HepG2 (cell line): ENCODE results near the gene GJD4. TPM values are rescaled to one million over a fixed set of nuclear protein-coding genes. Genes with fewer than 3 reads are reported as not detected.

Source experiments
- ASH2L ChIP-seq: fragments of 300-600, 200-600 bp; sonication (generic); IDR thresholded peaks from 2 replicates; pipeline ENCODE4 v1.7.0; 2017; ENCODE audit warnings: low read depth, mild to moderate bottlenecking, moderate library complexity, mixed read lengths, low read length; ENCODE audit not compliant: insufficient read length
- CENPT ChIP-seq: sonication (generic); formaldehyde crosslinking; IDR thresholded peaks from 2 replicates; pipeline ENCODE4 v1.8.0; 2022; ENCODE audit warnings: low read depth, mild to moderate bottlenecking, moderate library complexity, missing genetic modification reagents
- DPF2 ChIP-seq: sonication (generic); formaldehyde crosslinking; IDR thresholded peaks from 2 replicates; pipeline ENCODE4 v1.4.0; 2020; ENCODE audit warnings: mild to moderate bottlenecking, low read depth, missing genetic modification reagents, borderline replicate concordance
- EEA1 ChIP-seq: sonication (generic); formaldehyde crosslinking; IDR thresholded peaks from 2 replicates; pipeline ENCODE4 v1.5.1; 2020; ENCODE audit warnings: mild to moderate bottlenecking, missing genetic modification reagents, borderline replicate concordance
- FOXA1 ChIP-seq, 2 experiments: fragments of 450-650 bp in 1 of 2; sonication (generic) in 1 of 2; formaldehyde crosslinking in 1 of 2; IDR thresholded peaks; 2 replicates each; pipeline versions ENCODE4 v1.4.0 to v1.6.1; 2016 to 2020; ENCODE audit warnings: missing genetic modification reagents in 1 of 2
- GTF2F1 ChIP-seq: fragments of 150-350 bp; IDR thresholded peaks from 2 replicates; pipeline ENCODE4 v1.6.1; 2014; ENCODE audit warnings: low read length
- HMGXB4 ChIP-seq, 2 experiments: sonication (generic) in 1 of 2; formaldehyde crosslinking in 1 of 2; IDR thresholded peaks; 2 replicates each; pipeline versions ENCODE4 v1.4.0 to v1.6.1; 2018 to 2020; ENCODE audit warnings: missing genetic modification reagents in 2 of 2, borderline replicate concordance in 1 of 2, low read depth in 1 of 2, mild to moderate bottlenecking in 1 of 2, missing biosample characterization in 1 of 2
- MXI1 ChIP-seq: IDR thresholded peaks from 3 replicates; pipeline ENCODE4 v1.6.1; 2012; ENCODE audit warnings: low read depth, low read length, inconsistent platforms, borderline replicate concordance
- NR2F2 ChIP-seq: IDR thresholded peaks from 2 replicates; pipeline ENCODE4 v1.6.1; 2012; ENCODE audit warnings: low read depth, inconsistent platforms, borderline replicate concordance
- SIN3A ChIP-seq: IDR thresholded peaks from 2 replicates; pipeline ENCODE4 v1.6.1; 2011; ENCODE audit warnings: low read depth, mild to moderate bottlenecking, control low read depth, low read length, borderline replicate concordance
- SKIL ChIP-seq: sonication (generic); formaldehyde crosslinking; IDR thresholded peaks from 2 replicates; pipeline ENCODE4 v1.8.0; 2022; ENCODE audit warnings: missing genetic modification reagents, mild to moderate bottlenecking, moderate library complexity, borderline replicate concordance
- SOX5 ChIP-seq: IDR thresholded peaks from 2 replicates; pipeline ENCODE4 v1.6.1; 2016; ENCODE audit warnings: borderline replicate concordance
- TP53 ChIP-seq: sonication (generic); formaldehyde crosslinking; conservative IDR thresholded peaks from 2 replicates; pipeline ENCODE4 v1.4.0; 2020; ENCODE audit warnings: missing genetic modification reagents
- ZNF30 ChIP-seq: sonication (generic); formaldehyde crosslinking; IDR thresholded peaks from 2 replicates; pipeline ENCODE4 v1.5.0; 2020; ENCODE audit warnings: mild to moderate bottlenecking, missing genetic modification reagents
- ZNF414 ChIP-seq: sonication (generic); formaldehyde crosslinking; IDR thresholded peaks from 2 replicates; pipeline ENCODE4 v1.5.0; 2020; ENCODE audit warnings: missing genetic modification reagents
- ZNF503 ChIP-seq: sonication (generic); formaldehyde crosslinking; IDR thresholded peaks from 2 replicates; pipeline ENCODE4 v1.4.0; 2020; ENCODE audit warnings: missing genetic modification reagents
- ZNF510 ChIP-seq: sonication (generic); formaldehyde crosslinking; IDR thresholded peaks from 2 replicates; pipeline ENCODE4 v1.4.0; 2020; ENCODE audit warnings: low read depth, mild to moderate bottlenecking, missing genetic modification reagents
- ZNF512 ChIP-seq: sonication (generic); formaldehyde crosslinking; IDR thresholded peaks from 2 replicates; pipeline ENCODE4 v1.4.0; 2020; ENCODE audit warnings: mild to moderate bottlenecking, missing genetic modification reagents
- ZNF598 ChIP-seq: sonication (generic); formaldehyde crosslinking; IDR thresholded peaks from 2 replicates; pipeline ENCODE4 v1.5.1; 2020; ENCODE audit warnings: mild to moderate bottlenecking, missing genetic modification reagents, borderline replicate concordance
- ZNF674 ChIP-seq: sonication (generic); formaldehyde crosslinking; IDR thresholded peaks from 2 replicates; pipeline ENCODE4 v1.5.0; 2020; ENCODE audit warnings: low read depth, mild to moderate bottlenecking, missing genetic modification reagents
- polyA plus RNA-seq, 8 experiments: library from polyadenylated mRNA; depleted of rRNA in 3 of 8; stranded (reverse) in 7 of 8; unstranded in 1 of 8; fragments of >200 nt; fragmentation: Illumina TruSeq in 4 of 8; extraction: Trizol in 4 of 8; gene quantifications; 2 replicates each; pipeline versions ENCODE4 v1.2.1 to v1.2.3, GENCODE V29; 2011 to 2016; ENCODE audit warnings: low read depth in 4 of 8, missing spikeins in 1 of 8, mixed read lengths in 1 of 8; ENCODE audit not compliant: insufficient read depth in 1 of 8
- total RNA-seq, 5 experiments: library from RNA; depleted of rRNA; stranded (reverse); fragments of >200 nt; fragmentation: Illumina TruSeq; extraction: Trizol; gene quantifications; 2 replicates each; pipeline ENCODE4 v1.2.3, GENCODE V29; 2016; ENCODE audit warnings: low read depth in 1 of 5

The GJD4 gene
- total and polyA plus RNA-seq, 2 of the 13 experiments (the other 11 are each of a cell fraction or from before 2014, with no cell fraction given): not detected

GRCh38 chr10:35612385-35613106 lies 7.4 kb downstream of the GJD4 start (continued):
- 0 out of 4 replicates have a peak, but pooled peaks of 1 of the 2 experiments have one; percentile 21 for TF ChIP-seq HMGXB4 (CRISPR knock-in tag; IDR thresholded peaks at IDR 0.05; ENCODE audit: borderline replicate concordance in 1 of 2, low read depth in 1 of 2)
- peak; percentile 32; the same call in 1 of the 2 replicates for TF ChIP-seq DPF2 (CRISPR knock-in tag)
- TF ChIP-seq SOX5: peak; percentile 35; the same call in 1 of the 2 replicates
- no peak for TF ChIP-seq CENPT (CRISPR knock-in tag)
- no peak for TF ChIP-seq ZNF30 (CRISPR knock-in tag)
- no peak for TF ChIP-seq TP53 (CRISPR knock-in tag)
- no peak for TF ChIP-seq ZNF414 (CRISPR knock-in tag)
- no peak for TF ChIP-seq ZNF598 (CRISPR knock-in tag)
- TF ChIP-seq EEA1 (CRISPR knock-in tag): no peak
- TF ChIP-seq ZNF674 (CRISPR knock-in tag): no peak
- no peak for TF ChIP-seq SIN3A
- TF ChIP-seq ZNF512 (CRISPR knock-in tag): no peak
- no peak for TF ChIP-seq SKIL
- TF ChIP-seq ZNF503 (CRISPR knock-in tag): no peak
- TF ChIP-seq FOXA1 (IDR thresholded peaks at IDR 0.05): no peak
- TF ChIP-seq FOXA1 (CRISPR knock-in tag; IDR thresholded peaks at IDR 0.05): peak; percentile 49; the same call in 1 of the 2 replicates
- no peak for TF ChIP-seq GTF2F1
- TF ChIP-seq NR2F2: peak; percentile 32; the same call in 1 of the 2 replicates
- TF ChIP-seq ASH2L: no peak
- TF ChIP-seq MXI1: no peak
- TF ChIP-seq ZNF510: no peak
